Ishikawa (cell line): Measurements from ENCODE around the gene DERL3.

Experiments
- CEBPB ChIP-seq: IDR thresholded peaks from 2 replicates; pipeline ENCODE4 v1.6.1; 2012
- CREB1 ChIP-seq: IDR thresholded peaks from 2 replicates; pipeline ENCODE4 v1.6.1; 2012; ENCODE audit warnings: low read depth
- EGR1 ChIP-seq: IDR thresholded peaks from 2 replicates; pipeline ENCODE4 v1.6.1; 2012
- EP300 ChIP-seq: IDR thresholded peaks from 2 replicates; pipeline ENCODE4 v1.6.1; 2012; ENCODE audit warnings: borderline replicate concordance
- FOXM1 ChIP-seq: IDR thresholded peaks from 2 replicates; pipeline ENCODE4 v1.6.1; 2012; ENCODE audit warnings: low read depth, borderline replicate concordance
- MAX ChIP-seq: IDR thresholded peaks from 2 replicates; pipeline ENCODE4 v1.6.1; 2012
- NFIC ChIP-seq: IDR thresholded peaks from 2 replicates; pipeline ENCODE4 v1.6.1; 2012
- RAD21 ChIP-seq: IDR thresholded peaks from 2 replicates; pipeline ENCODE4 v1.6.1; 2012; ENCODE audit warnings: low read depth
- REST ChIP-seq: IDR thresholded peaks from 2 replicates; pipeline ENCODE4 v1.6.1; 2012; ENCODE audit warnings: low read depth, mild to moderate bottlenecking
- TAF1 ChIP-seq: IDR thresholded peaks from 2 replicates; pipeline ENCODE4 v1.6.1; 2012; ENCODE audit warnings: low read depth, mild to moderate bottlenecking
- TCF12 ChIP-seq: IDR thresholded peaks from 2 replicates; pipeline ENCODE4 v1.6.1; 2012; ENCODE audit warnings: low read depth
- TEAD4 ChIP-seq: IDR thresholded peaks from 2 replicates; pipeline ENCODE4 v1.6.1; 2012
- YY1 ChIP-seq: IDR thresholded peaks from 2 replicates; pipeline ENCODE4 v1.6.1; 2012; ENCODE audit warnings: low read depth
- ZBTB7A ChIP-seq: IDR thresholded peaks from 2 replicates; pipeline ENCODE4 v1.6.1; 2012; ENCODE audit warnings: low read depth
- TF ChIP-seq, protein P1 (sequence below): IDR thresholded peaks from 2 replicates; pipeline ENCODE4 v1.6.1; 2012

The DERL3 gene

DNA sequence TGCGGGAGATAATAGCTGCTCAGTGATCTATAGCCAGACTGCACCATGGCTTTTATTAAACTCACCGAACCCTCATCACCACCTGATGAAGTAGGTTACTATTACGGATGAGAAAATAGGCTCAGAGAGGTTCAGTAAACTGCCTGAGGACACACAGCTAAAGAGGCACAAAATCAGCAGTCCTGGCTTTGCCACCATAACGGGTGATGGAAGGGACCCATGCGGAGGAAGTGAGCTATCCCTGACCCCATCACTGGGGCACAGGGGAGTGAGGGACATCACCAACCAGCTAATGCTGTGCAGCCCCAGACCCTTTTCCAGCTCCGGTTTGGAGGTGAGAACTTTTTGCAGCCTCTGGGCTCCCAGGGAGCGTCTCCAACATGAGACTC is 7.3 kb upstream of the DERL3 start:
- no peak for TF ChIP-seq EP300
- TF ChIP-seq, protein P1, sequence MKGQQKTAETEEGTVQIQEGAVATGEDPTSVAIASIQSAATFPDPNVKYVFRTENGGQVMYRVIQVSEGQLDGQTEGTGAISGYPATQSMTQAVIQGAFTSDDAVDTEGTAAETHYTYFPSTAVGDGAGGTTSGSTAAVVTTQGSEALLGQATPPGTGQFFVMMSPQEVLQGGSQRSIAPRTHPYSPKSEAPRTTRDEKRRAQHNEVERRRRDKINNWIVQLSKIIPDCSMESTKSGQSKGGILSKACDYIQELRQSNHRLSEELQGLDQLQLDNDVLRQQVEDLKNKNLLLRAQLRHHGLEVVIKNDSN = no peak
- TF ChIP-seq CREB1 = no peak
- TF ChIP-seq RAD21 = no peak
- no peak for TF ChIP-seq NFIC
- no peak for TF ChIP-seq TAF1
- no peak for TF ChIP-seq EGR1

DNA sequence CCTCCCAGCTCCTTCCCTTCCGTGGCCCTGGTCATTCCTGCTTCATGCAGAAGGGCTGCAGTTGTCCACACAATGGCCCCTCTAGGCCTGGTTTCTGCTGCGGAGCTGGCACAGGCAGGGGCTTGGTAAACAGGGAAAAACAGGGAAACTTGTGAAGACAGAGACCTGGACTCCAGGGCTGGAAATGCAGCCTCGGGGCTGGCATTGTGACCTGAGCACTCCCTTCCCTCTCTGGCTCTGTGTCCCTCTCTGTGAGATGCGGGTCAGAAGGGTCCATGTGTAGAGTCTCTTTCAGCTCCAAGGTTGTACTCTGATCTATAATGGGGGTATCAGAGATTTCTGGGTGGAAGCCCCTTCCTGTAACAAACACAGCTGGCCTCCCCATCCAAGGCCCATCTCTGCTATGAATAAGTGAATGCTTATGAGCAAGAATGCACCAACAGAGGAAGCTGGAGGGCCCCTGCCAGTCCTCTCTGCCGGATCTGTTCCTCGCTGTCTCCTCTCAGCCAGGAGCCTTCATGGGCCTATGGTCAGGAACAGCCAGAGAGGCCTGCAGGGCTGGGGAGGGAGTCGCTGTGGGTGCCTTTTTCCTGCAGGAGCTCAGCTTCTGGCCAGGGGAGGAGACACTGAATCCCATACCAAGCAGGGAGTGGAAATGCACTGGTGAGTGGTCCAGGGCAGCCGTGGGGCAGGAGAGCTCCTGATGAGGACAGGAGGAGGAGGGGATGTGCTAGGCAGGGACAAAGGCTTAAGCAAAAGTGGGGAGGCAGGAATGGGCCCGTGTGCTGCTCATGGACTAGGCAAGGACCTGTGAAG is 6.7 kb upstream of the DERL3 start:
- TF ChIP-seq REST (no peak), MAX (no peak)

DNA sequence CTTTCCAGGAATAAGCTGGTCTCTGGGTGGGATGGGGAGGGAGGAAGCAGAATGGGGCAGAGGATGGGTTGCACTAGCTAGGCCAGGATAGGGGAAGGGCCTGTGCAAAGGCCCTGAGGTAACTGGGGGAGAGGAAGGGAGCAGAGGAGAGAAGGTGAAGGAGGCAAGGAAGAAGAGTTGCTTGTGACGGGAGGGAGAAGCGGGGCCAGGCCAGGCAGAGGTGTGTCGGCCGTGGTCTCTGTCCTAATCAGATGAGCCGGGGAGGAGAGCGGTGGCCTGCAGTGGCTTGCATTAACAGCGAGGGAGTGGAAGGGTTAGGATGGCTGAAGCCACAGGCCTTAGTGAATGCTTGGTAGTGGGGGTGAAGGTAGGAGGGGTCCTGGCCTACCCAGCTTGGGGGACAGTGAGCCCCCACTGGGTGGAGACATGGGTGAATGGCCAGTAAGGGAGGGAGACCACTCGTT is 6.0 kb upstream of the DERL3 start:
- TF ChIP-seq EP300 (no peak), REST (no peak), YY1 (no peak), RAD21 (no peak), TEAD4 (no peak), NFIC (no peak), TCF12 (no peak), CREB1 (no peak)
- TF ChIP-seq, protein P1 = no peak

DNA sequence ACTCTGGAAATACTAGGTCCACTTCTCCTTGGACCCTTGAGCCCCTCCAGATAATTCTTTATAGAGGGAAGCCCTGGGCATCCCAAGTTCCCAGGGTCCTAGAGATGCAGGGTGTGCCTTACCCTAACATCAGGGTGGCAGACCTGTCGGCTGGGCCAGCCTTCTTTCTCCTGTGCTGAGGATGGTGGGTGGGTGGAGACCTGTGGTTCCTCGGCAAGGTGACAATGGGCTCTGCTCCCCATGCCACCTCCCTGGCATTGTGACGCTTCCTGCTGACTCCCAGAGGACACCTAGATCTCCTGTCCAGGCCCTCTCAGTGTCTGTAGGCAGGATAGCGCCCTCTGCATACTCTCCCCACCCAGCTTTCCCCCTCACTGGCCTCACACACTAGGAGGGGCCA is 3.8 kb upstream of the DERL3 start:
- TF ChIP-seq FOXM1 = no peak
- TF ChIP-seq CREB1 = no peak
- no peak for TF ChIP-seq EGR1
- no peak for TF ChIP-seq REST
- TF ChIP-seq YY1 = no peak
- no peak for TF ChIP-seq EP300
- TF ChIP-seq TAF1 = no peak
- TF ChIP-seq, protein P1 = no peak
- TF ChIP-seq ZBTB7A = no peak
- TF ChIP-seq MAX = no peak
- no peak for TF ChIP-seq RAD21
- TF ChIP-seq NFIC = no peak
- no peak for TF ChIP-seq TCF12
- no peak for TF ChIP-seq CEBPB
- no peak for TF ChIP-seq TEAD4
